ENCODE data around the gene SNAPC2. TPM values are rescaled to one million over a fixed set of nuclear protein-coding genes. Genes with fewer than 3 reads are reported as not detected.

SNAPC2 gene
- polyA plus RNA-seq, 1 of the 3 experiments (the other 2 are of a cell fraction) = 38.7 TPM

- TF ChIP-seq REST (IDR thresholded peaks at IDR 0.05; ENCODE audit: low read depth, low read length) (no peak), EZH2phosphoT487 (IDR thresholded peaks at IDR 0.05; ENCODE audit: borderline replicate concordance, low read depth) (no peak), RCOR1 (IDR thresholded peaks at IDR 0.05; ENCODE audit: low read length) (no peak)
These were observed 34.3 kb upstream of the SNAPC2 start (continued) for GRCh38 chr19:7885818-7886217.

- Histone ChIP-seq H3K4me2 (no peak overlapping the region), H2AFZ (ENCODE audit: low read depth) (no peak overlapping the region), H3K27me3 (ENCODE audit: insufficient read depth) (no peaks in the 10 kb centered on the region; the same call in 1 of the 2 replicates), H3K9me3 (no peaks in the 10 kb centered on the region), H3K9me2 (no peaks in the 10 kb centered on the region), H3K79me2 (ENCODE audit: insufficient read depth) (no peaks in the 10 kb centered on the region), H3K4me3 (ENCODE audit: low read depth in 2 of 2, low read length in 1 of 2) (no peak overlapping the region), H3K4me1 (ENCODE audit: control insufficient read depth in 1 of 2, insufficient read depth in 2 of 2, low read depth in 1 of 2, low read length in 1 of 2) (no peaks in the 10 kb centered on the region), H3K27ac (ENCODE audit: low read depth in 2 of 2, low read length in 1 of 2) (no peak overlapping the region), H3K9ac (no peak overlapping the region), H3F3A (replicated peaks; ENCODE audit: insufficient read depth) (no peaks in the 10 kb centered on the region), H4K20me1 (ENCODE audit: insufficient read depth) (no peaks in the 10 kb centered on the region), H3K36me3 (replicated peaks in 1 of 2; ENCODE audit: control insufficient read depth in 1 of 2, insufficient read depth in 2 of 2, low read length in 1 of 2) (no peaks in the 10 kb centered on the region)
- 83% methylated on average over 14 of the region's 16 CpGs for WGBS (ENCODE audit: low lambda C conversion rate)
- POLR2A ChIA-PET = no interaction called here
- CTCF ChIA-PET = interaction anchor here (0.6 to 0.9 kb wide), 2 partner anchors 13 to 161 kb away, joined by 3 read pairs; no protein-coding TSS in a partner anchor
- TF ChIP-seq CHD2 (IDR thresholded peaks at IDR 0.05; ENCODE audit: low read length, partially characterized antibody) (no peak), IRF3 (IDR thresholded peaks at IDR 0.05; ENCODE audit: low read depth, low read length) (no peak), EP300 (IDR thresholded peaks at IDR 0.05; ENCODE audit: borderline replicate concordance in 1 of 2, low read depth in 1 of 2, low read length in 1 of 2) (no peak), RXRA (IDR thresholded peaks at IDR 0.05; ENCODE audit: borderline replicate concordance, low read depth) (no peak), GABPA (IDR thresholded peaks at IDR 0.05; ENCODE audit: low read depth) (no peak), EZH2phosphoT487 (IDR thresholded peaks at IDR 0.05; ENCODE audit: borderline replicate concordance, low read depth) (no peak), FOXJ3 (CRISPR knock-in tag; IDR thresholded peaks at IDR 0.05) (no peak), FOXM1 (IDR thresholded peaks at IDR 0.05; ENCODE audit: low read depth) (no peak), PBX3 (IDR thresholded peaks at IDR 0.05) (no peak), TAF1 (IDR thresholded peaks at IDR 0.05; ENCODE audit: borderline replicate concordance, low read depth, low read length) (no peak), SMC3 (IDR thresholded peaks at IDR 0.05; ENCODE audit: low read depth, low read length) (no peak), FOSL2 (IDR thresholded peaks at IDR 0.05; ENCODE audit: borderline replicate concordance, low read depth) (no peak), JUND (IDR thresholded peaks at IDR 0.05) (no peak), MEF2A (IDR thresholded peaks at IDR 0.05; ENCODE audit: borderline replicate concordance, low read depth) (no peak), GATA2 (CRISPR knock-in tag; IDR thresholded peaks at IDR 0.05) (no peak), ZBTB33 (IDR thresholded peaks at IDR 0.05; ENCODE audit: borderline replicate concordance, low read depth) (no peak), POLR2AphosphoS5 (IDR thresholded peaks at IDR 0.05; ENCODE audit: low read depth, low read length) (no peak), RAD21 (IDR thresholded peaks at IDR 0.05; ENCODE audit: low read length) (no peak), CTCF (IDR thresholded peaks at IDR 0.05) (no peak), TCF12 (IDR thresholded peaks at IDR 0.05) (no peak)
- no peak for DNase-seq
These were observed 32.6 kb upstream of the SNAPC2 start for GRCh38 chr19:7887408-7888144.
